Activated CD8-positive, alpha-beta memory T cell treated with anti-CD3 and anti-CD28 coated beads, Interleukin-2, amount 50 U/mL, for 24 hours (primary cell): ENCODE results near the gene ZFR2.

Source experiments
- DNase-seq: peaks from one replicate; pipeline ENCODE4 v3.0.0-alpha.2; 2020; ENCODE audit errors: extremely low read depth

ZFR2 gene

DNA sequence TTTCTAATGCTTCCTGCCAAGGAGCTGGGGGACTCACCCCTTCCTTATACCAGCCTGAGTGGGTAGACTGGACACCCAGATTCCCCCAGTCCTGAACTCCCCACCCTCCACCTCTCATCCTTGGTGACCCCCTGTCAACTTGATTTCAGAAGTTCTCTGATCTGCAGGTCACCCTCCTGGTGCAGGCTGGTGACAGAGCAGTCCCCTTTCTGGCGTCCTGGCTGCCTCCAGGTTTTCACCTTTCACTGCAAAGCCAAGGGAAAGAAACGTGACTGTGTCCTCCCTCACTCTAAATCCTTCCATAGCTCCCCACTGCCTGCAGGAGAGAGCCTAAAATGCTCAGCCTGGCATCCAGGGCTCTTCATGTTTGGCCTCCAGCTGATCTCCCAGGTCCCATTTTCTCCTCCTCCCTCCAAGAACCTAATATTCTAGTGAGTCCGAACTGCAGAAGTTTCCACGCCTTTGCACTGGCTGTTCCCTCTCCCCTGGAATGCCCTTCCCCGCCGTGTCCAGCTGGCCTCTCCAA, 78.6 kb downstream of the ZFR2 start:
- DNase-seq: no peak

DNA sequence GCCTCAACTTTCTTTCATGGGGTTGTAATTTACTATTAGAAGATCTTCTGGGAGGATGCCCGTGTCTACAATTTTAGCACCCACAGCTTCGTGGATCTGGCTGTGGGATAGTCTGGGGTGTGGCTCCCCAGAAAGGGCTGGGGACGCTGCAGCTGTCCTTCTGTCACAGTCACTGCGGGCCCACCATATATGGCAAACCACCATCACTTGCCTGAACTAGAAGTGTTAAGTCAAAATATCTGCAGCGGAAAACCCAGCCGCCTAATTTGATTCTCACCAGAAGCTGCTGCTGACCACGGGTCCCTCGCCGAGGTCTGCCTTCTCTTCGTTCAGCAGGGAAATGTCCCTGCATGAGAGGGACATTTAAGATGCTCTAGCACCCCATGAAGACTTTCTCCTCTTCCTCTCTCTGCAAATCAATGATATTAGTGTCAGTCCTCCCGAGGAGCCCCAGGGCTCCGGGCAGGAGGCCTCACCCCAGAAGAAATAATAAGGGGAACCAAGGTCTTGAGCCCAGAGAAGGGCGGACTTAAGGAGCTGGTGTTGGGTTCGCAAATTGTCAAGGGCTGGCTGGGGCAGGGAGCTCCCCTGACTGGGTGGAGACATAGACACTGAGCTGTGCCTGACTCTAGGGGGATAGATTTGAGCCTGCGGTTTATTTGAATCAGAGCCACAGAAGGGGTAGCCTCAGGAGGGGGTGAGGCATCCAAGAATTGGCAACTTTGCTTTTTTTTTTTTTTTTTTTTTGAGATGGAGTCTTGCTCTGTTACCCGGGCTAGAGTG, 79.7 kb downstream of the ZFR2 start:
- no peak for DNase-seq

GRCh38 chr19:3785938-3786824, 82.7 kb downstream of the ZFR2 start, which contains the start of gene MATK:
TSS of gene MATK (minus strand) at chr19:3786381. CDS start at chr19:3785135, 1,246 bp downstream.
- no peak for DNase-seq

GRCh38 chr19:3785451-3785937, 83.3 kb downstream of the ZFR2 start:
- DNase-seq: no peak

DNA sequence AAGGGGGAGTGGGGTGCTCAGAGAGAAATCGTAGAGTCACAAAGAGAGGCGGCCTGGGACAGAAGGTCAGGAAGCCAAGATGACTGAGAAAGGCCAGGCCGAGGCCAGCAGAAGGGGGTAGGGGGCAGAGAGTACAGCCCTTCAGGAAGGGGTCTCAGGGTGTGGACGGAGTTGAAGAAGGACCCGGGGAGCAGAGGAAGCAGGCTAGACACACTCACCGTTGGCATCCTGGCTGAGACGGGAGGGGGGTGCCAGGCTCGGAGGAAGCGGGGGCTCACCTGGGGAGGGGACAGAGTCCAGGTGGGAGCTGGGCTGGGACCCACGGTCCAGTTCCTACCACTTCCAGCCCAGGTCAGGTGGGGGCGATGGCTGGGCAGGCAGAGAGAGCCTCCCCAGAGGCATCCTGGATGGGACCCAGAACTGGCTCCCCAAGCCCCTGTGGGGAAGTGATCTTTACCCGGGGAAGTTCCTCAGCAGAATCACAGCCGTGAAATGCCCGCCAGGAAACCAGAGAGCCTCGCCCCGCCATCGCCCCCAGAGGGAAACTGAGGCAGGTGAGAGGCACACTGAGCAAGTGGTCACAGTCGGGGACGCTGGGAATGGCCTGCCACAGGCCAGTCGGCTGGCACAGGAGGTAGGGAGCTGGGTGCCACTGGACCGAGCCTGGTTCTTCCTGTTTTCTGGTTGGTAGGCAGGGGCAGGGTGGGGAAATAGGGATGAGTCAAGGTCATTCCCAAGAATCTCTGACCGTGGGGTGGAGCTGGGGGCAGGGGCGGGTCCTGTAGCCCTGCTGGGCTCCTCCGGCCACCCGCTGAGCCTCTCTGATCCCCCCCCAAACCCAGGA, 84.0 kb downstream of the ZFR2 start:
- no peak for DNase-seq

DNA sequence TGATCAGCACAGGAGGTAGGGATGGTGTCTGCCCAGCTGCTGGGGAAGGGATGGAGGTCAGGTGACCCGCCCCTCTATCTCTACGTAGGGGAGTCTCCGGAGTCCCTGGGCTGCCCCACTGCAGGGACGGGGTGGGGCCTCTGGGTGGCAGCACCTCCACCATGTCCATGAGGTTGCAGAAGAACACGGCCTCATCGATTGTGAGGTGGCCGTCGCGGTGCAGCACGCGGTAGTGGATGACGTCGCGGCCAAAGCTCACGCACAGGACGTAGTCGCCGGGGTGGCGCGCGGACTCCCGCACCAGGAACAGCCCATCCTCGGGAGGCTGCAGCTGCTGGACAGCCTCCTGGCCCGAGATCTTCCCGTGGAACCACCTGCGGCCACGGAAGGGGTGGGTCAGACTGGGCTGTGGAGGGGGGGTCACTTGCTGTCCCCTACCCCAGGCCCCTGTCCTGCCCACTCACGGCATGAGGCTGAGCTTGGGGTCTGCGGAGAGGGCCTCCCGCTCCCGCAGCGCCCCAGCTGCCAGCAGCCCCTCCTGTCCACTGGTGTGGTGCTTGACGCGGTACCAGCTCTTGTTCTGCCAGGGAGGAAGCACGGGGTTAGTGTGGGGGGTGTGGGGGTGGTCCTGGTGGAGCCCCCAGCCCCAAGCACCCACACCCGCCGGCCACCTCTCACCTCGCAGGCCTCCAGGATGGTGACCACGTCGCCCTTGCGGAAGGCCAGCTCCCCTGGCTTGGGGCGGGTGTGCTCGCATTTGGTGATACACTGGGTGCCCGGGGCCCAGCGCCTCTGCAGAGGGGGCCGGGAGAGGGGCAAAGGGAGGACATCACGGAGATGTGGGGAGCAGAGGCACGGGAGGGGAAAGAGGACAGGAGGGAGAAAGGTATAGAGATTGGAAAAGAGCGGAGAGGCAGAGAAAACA, 84.9 kb downstream of the ZFR2 start:
- DNase-seq: no peak

GRCh38 chr19:3782903-3783302, 85.9 kb downstream of the ZFR2 start:
- no peak for DNase-seq

GRCh38 chr19:3782330-3782729, 86.5 kb downstream of the ZFR2 start:
- DNase-seq: no peak

- no peak for DNase-seq
Measured at GRCh38 chr19:3781603-3782002, 87.2 kb downstream of the ZFR2 start.

DNA sequence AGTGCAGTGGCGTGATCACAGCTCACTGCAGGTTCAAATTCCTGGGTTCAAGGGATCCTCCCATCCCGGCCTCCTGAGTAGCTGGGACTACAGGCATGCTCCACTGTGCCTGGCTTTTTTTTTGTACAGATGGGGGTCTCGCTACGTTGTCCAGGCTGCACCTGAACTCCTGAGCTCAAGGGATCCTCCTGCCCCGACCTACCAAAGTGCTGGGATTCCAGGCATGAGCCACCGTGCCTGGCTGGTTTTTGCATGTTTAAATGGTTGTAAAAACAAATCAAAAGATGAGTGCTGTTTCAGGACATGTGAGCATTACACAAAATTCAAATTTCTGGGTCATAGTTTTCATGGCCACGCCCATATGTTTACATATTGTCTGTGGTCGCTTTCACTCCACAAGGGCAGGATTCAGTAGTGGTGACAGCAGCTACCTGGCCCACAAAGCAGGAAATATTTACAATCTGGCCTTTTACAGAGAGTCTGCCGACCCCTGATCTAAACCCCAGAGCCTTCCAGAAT, 88.0 kb downstream of the ZFR2 start:
- DNase-seq: no peak

DNA sequence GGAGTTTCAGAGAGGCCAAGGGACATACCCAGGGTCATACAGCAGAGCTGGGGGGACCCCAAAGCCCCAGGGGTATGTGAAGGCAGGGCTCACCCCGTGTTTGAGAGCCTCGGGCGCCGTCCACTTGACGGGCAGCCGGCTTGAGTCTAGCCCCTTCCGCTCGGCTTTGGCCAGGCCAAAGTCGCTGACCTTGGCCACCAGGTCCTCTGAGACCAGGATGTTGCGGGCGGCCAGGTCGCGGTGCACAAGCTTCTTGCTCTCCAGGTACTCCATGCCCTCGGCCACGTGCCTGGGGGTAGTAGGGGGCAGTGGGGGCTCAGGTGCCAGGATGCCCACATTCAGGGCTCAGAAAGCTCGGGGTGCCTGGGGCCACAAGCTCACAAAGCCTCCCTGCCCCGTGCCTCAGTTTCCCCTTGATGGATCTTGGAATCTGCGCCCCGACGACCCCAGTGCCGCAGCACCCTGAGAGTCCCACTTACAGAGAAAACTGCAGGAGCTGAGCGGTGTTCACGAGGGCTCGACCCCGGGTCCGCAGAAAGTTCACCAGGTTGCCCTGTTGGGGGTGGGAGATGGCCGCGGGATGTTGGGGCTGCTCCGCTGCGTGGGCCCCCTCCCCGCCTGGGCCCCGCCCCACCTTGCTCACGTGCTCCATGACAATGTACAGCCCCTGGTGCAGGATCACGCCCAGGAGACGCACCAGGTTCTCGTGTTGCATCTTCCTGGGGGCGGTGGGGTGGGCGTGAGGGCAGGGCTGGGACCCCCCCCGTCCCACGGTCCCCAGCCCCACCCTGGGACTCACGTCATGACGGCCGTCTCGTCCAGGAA, 89.7 kb downstream of the ZFR2 start:
- no peak for DNase-seq

DNA sequence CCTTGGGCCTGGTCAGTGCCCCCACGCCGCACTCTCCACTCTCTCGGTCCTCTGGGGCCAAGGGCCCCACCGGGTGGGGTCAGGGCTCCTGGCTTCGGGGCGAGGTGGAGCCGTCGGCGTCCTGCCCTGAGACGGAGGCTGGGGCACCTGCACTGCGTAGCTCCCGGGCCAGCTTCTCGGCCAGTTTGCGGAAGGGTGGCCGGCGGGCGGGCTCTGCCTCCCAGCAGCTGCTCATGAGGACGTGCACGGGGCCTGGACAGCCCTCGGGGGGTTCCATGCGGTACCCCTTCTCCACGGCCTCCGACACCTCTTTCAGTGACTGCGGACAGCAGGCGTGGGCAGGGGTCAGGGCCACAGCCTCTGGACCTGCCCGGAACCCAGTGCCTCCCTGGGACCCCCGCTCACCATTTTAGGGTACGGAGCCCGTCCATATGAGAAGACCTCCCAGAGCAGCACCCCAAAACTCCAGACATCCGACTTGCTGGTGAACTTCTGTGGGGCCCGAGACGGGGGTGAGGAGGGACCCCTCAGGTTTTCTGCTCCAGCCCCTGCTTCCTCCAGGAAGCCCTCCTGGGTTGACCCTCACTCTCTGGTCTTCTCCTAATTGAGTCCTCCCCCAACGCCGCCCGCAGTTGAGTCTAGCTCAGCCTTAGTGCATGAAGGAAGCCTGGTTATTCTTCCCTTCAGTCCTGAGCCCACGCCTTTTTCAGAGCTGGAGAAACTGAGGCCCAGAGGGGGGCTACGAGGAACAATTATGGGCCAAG, 90.6 kb downstream of the ZFR2 start:
- DNase-seq: no peak

GRCh38 chr19:3776479-3777040, 92.3 kb downstream of the ZFR2 start:
- DNase-seq: no peak

DNA sequence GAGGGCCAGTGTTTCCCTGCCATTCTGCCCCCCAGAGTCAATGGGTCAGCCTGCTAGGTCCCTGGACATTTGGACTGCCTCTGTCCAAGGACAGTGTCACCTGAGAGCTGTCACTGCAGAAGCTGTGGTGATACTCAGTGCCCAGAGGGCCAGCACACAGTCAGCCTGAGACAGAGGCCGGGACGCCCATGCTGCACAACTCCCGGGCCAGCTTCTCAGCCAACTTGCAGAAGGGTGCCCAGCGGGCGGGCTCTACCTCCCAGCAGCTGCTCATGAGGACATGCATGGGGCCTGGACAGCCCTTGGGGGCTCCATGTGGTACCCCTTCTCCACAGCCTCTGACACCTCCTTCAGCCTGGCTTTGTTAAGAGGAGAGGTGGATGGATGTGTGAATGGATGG, 93.0 kb downstream of the ZFR2 start:
- DNase-seq: no peak

DNA sequence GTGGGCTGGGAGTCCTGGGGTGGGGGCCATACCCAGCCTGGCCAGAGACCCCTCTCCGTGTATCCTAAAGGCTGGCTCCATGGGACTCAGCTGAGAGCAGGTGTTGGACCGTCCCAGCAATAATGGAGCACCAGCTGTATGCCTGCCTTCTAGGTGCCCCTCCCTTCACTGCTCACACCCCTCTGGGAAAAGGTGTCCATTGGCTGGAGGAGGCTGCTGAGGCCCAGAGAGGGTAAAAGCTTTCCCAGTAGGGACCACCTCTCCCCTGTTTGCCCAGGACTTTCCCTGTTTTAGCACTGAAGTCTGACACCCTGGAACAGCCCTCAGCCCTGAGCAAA, 93.5 kb downstream of the ZFR2 start:
- no peak for DNase-seq

- DNase-seq: no peak
Measured at GRCh38 chr19:3774621-3775373, 94.0 kb downstream of the ZFR2 start.

- DNase-seq: no peak
Measured at GRCh38 chr19:3773814-3774515, 94.9 kb downstream of the ZFR2 start.
